CD4-positive, alpha-beta T cell (primary cell): Measurements from ENCODE around the gene PRSS36. TPM values are rescaled to one million over a fixed set of nuclear protein-coding genes. Genes with fewer than 3 reads are reported as not detected.
"Not testable (repeated sequence)": the region's sequence is repeated elsewhere in the genome, so short reads cannot be mapped to it uniquely, and the experiment has no call there.

Experiments used
- ATAC-seq: fragments of 200-7000 bp; cut with Tn5 transposase; one replicate; pipeline ENCODE4 v1.10.0; 2022; ENCODE audit warnings: mild to moderate bottlenecking; ENCODE audit not compliant: poor library complexity
- CTCF ChIA-PET: fragments of 350-600 bp; sonication (Branson Sonifier 250); formaldehyde crosslinking; loops from one replicate; lab custom pipeline; 2021; ENCODE audit warnings: antibody characterized with exemption, inconsistent platforms; lab: Charles Lee
- POLR2A ChIA-PET: fragments of 350-600 bp; sonication (Branson Sonifier 250); formaldehyde crosslinking; loops from one replicate; lab custom pipeline; 2021; ENCODE audit warnings: antibody characterized with exemption, inconsistent platforms; lab: Charles Lee
- DNase-seq, 14 experiments: peaks; one replicate each; pipeline ENCODE4 v3.0.0-alpha.2; 2013 to 2020; ENCODE audit warnings: mixed read lengths in 2 of 14
- H3K27ac ChIP-seq, 2 donors: one replicate each; pipeline versions ENCODE4 v1.5.1 to v1.7.0; 2013; ENCODE audit warnings: low read length in 2 of 2, low read depth in 1 of 2, mild to moderate bottlenecking in 1 of 2
- H3K27me3 ChIP-seq, 2 experiments: 1 replicate in 1 of 2; 2 replicates in 1 of 2; pipeline versions ENCODE4 v1.6.1 to v1.7.0; 2013; ENCODE audit warnings: low read length in 2 of 2, control low read depth in 1 of 2, mild to moderate bottlenecking in 1 of 2, moderate library complexity in 1 of 2; ENCODE audit not compliant: insufficient read depth in 2 of 2, control insufficient read depth in 1 of 2
- H3K36me3 ChIP-seq: one replicate; pipeline ENCODE4 v1.6.1; 2013; ENCODE audit warnings: low read length, control low read depth; ENCODE audit not compliant: insufficient read depth
- H3K4me1 ChIP-seq: one replicate; pipeline ENCODE4 v1.6.1; 2013; ENCODE audit warnings: low read length, control low read depth; ENCODE audit not compliant: insufficient read depth
- H3K4me3 ChIP-seq: one replicate; pipeline ENCODE4 v1.5.1; 2013; ENCODE audit warnings: mild to moderate bottlenecking, low read length, moderate library complexity
- H3K9me3 ChIP-seq, 2 experiments: 1 replicate in 1 of 2; 2 replicates in 1 of 2; pipeline versions ENCODE4 v1.6.1 to v1.7.0; 2013; ENCODE audit warnings: low read length in 2 of 2, mild to moderate bottlenecking in 2 of 2, control low read depth in 1 of 2, moderate library complexity in 1 of 2; ENCODE audit not compliant: control insufficient read depth in 1 of 2, insufficient read depth in 1 of 2
- H3K27ac Mint-ChIP-seq: one replicate; pipeline ENCODE4 v1.8.0; 2020; ENCODE audit warnings: mixed read lengths
- H3K27me3 Mint-ChIP-seq: one replicate; pipeline ENCODE4 v1.8.0; 2021; ENCODE audit warnings: mixed read lengths
- H3K36me3 Mint-ChIP-seq: one replicate; pipeline ENCODE4 v1.8.0; 2021; ENCODE audit warnings: low read depth, mixed read lengths
- H3K4me1 Mint-ChIP-seq: one replicate; pipeline ENCODE4 v1.8.0; 2021; ENCODE audit warnings: low read depth, mixed read lengths
- H3K4me3 Mint-ChIP-seq: one replicate; pipeline ENCODE4 v1.8.0; 2020; ENCODE audit warnings: mild to moderate bottlenecking, mixed read lengths
- H3K9me3 Mint-ChIP-seq: one replicate; pipeline ENCODE4 v1.8.0; 2020; ENCODE audit warnings: mixed read lengths
- CTCF ChIP-seq: fragments of 200-600 bp; IDR thresholded peaks from one replicate; pipeline ENCODE4 v1.8.0; 2022; ENCODE audit warnings: antibody characterized with exemption, mild to moderate bottlenecking
- intact Hi-C, 2 experiments: fragments of 100-400 bp; cut with DNase I in 1 of 2; cut with micrococcal nuclease in 1 of 2; formaldehyde crosslinking; loops; one replicate each; pipeline versions ENCODE4 v1.15.1 to v1.9.0; 2023 to 2025; cut with DNase I, micrococcal nuclease
- total RNA-seq, 174 experiments: library from RNA in 2 of 174; stranded (reverse) in 2 of 174; gene quantifications; one replicate each; pipeline ENCODE4 v1.2.3 and lab custom pipeline; 2021 to 2026

Gene PRSS36
- total RNA-seq, 2 experiments from 2014 or later, result 0.33 to 0.56 TPM

GRCh38 chr16:31196324-31197088 is 46.6 kb upstream of the PRSS36 start:
- no peak overlapping the region for H3K27ac ChIP-seq
- H3K27me3 ChIP-seq, result no peaks in the 10 kb centered on the region
- H3K9me3 Mint-ChIP-seq, result no peaks in the 10 kb centered on the region
- intact Hi-C loops, result no loop called here
- peaks cover 71% of the 10 kb centered on the region for H3K4me1 Mint-ChIP-seq
- H3K27ac Mint-ChIP-seq, result peak overlapping the region; percentile 70
- POLR2A ChIA-PET, result interaction anchor here (2.0 to 8.6 kb wide), 3 partner anchors 12 to 19 kb away, joined by 8 to 89 read pairs (median 29); partner anchors contain the start of gene FUS
- peaks cover 86% of the 10 kb centered on the region for H3K36me3 Mint-ChIP-seq
- no peaks in the 10 kb centered on the region for H3K27me3 Mint-ChIP-seq
- no peak overlapping the region for H3K4me3 ChIP-seq
- CTCF ChIA-PET, result no interaction called here
- ATAC-seq (no peak), DNase-seq (no peak)
- H3K4me1 ChIP-seq, result peaks cover 37% of the 10 kb centered on the region
- TF ChIP-seq CTCF, result no peak
- no peak overlapping the region for H3K4me3 Mint-ChIP-seq
- H3K36me3 ChIP-seq, result peaks cover 60% of the 10 kb centered on the region
- H3K9me3 ChIP-seq, result no peaks in the 10 kb centered on the region

GRCh38 chr16:31195861-31196260 is 46.0 kb upstream of the PRSS36 start:
- DNase-seq, H3K4me3 Mint-ChIP-seq, CTCF ChIA-PET, H3K27ac ChIP-seq, H3K27me3 Mint-ChIP-seq, H3K27me3 ChIP-seq, ATAC-seq, H3K9me3 ChIP-seq, H3K9me3 Mint-ChIP-seq, H3K4me3 ChIP-seq: not testable (repeated sequence)
- Mint-ChIP-seq H3K4me1 (peaks cover 71% of the 10 kb centered on the region), H3K36me3 (peaks cover 89% of the 10 kb centered on the region), H3K27ac (peak overlapping the region; percentile 33)
- Histone ChIP-seq H3K4me1 (peaks cover 31% of the 10 kb centered on the region), H3K36me3 (peaks cover 66% of the 10 kb centered on the region)
- intact Hi-C loops, result loop anchor here in 1 of 2 experiments (2.0 kb wide), 1 partner anchor 15 kb away; the partner anchor contains the start of gene FUS
- POLR2A ChIA-PET, result interaction anchor here (2.0 to 8.6 kb wide), 3 partner anchors 11 to 19 kb away, joined by 8 to 89 read pairs (median 29); partner anchors contain the start of gene FUS

- Histone ChIP-seq H3K27me3 (no peaks in the 10 kb centered on the region), H3K4me3 (no peak overlapping the region), H3K36me3 (peaks cover 76% of the 10 kb centered on the region), H3K27ac (no peak overlapping the region), H3K9me3 (no peaks in the 10 kb centered on the region), H3K4me1 (peaks cover 25% of the 10 kb centered on the region)
- Mint-ChIP-seq H3K4me1 (peaks cover 72% of the 10 kb centered on the region), H3K27me3 (no peaks in the 10 kb centered on the region), H3K4me3 (no peak overlapping the region), H3K9me3 (no peaks in the 10 kb centered on the region), H3K36me3 (peaks cover 94% of the 10 kb centered on the region), H3K27ac (peak overlapping the region; percentile 50)
- intact Hi-C loops, result loop anchor here in 1 of 2 experiments (2.0 kb wide), 1 partner anchor 14 kb away; the partner anchor contains the start of gene FUS
- DNase-seq (no peak), ATAC-seq (no peak)
- no peak for TF ChIP-seq CTCF
- CTCF ChIA-PET, result no interaction called here
- POLR2A ChIA-PET, result interaction anchor here (8.6 kb wide), 1 partner anchor 10 kb away, joined by 89 read pairs; no protein-coding TSS in a partner anchor
Measured at GRCh38 chr16:31194898-31195297, 45.0 kb upstream of the PRSS36 start.
